ENCODE measurements around the gene CD226.

CD226 gene

DNA sequence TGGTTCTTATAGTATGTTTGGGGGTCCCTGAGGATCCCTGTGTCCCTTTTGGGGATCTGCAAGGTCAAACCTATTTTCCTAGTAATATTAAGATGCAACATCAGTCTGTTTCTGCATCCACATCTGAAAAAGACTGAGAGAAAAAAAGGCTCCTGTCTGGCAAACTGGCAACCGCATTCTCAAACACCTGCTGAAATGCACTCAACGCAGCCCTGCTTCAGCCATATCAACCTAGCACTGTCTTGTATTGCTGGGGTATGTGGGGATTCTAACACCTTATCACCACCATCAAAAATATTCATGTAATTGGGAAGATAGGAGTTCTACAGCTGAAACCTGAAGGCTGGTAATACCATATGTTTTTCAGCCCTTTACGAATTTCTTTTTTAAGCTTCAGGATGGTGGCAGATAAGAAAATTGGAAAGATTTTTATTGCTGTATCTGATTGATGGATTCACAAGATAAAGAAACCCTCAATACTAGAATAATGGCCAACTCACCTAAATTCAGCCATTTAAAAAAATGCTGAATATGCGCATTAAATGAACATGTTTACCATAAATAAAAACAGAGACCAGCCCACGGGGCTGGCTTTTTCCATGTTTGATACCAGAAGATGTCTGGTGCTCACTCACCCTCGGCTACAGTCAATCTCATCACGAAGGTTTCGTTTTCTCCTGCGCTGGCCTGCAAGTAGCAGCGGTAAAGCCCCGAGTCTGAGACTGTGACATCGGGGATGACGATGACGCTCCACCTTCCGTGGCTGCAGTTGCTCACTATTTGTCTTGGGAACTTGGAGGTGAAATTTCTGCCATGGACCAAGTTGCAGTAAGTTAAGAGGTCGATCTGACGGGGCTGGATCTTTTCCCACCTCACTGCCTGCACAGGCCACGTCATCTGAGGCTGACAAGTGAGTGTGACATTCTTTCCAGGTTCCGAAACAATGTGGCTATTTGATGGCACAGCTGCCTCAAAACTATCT lies 52.3 kb downstream of the CD226 start:
- DNase-seq = no peak
- H3K4me3 ChIP-seq (ENCODE audit: control insufficient read depth in 1 of 7, extremely low read depth in 1 of 7, insufficient read depth in 4 of 7, low read depth in 2 of 7, low read length in 6 of 7) = no peak overlapping the region
- no peaks in the 10 kb centered on the region for H3K9me3 ChIP-seq (ENCODE audit: control extremely low read depth in 1 of 5, control insufficient read depth in 4 of 5, insufficient read depth in 2 of 5, low read depth in 1 of 5, low read length in 4 of 5)
- H3K27me3 ChIP-seq (replicated peaks in 2 of 5; ENCODE audit: control insufficient read depth in 4 of 5, insufficient read depth in 5 of 5, low read length in 4 of 5) = no peaks in the 10 kb centered on the region
- peaks cover 0 to 21% (median 13%) of the 10 kb centered on the region in 4 experiments for H3K4me1 ChIP-seq (ENCODE audit: control extremely low read depth in 1 of 4, control insufficient read depth in 4 of 4, insufficient read depth in 4 of 4, low read length in 3 of 4)
- ChIA-PET POLR2A (no interaction called here), CTCF (no interaction called here)
- H3K27ac ChIP-seq (ENCODE audit: insufficient read depth in 1 of 2, low read depth in 1 of 2, low read length in 2 of 2, poor library complexity in 1 of 2, severe bottlenecking in 2 of 2) = no peak overlapping the region
- WGBS (ENCODE audit: insufficient coverage) = 98% methylated on average over 17 of the region's 19 CpGs
- H3K36me3 ChIP-seq (ENCODE audit: control insufficient read depth in 4 of 4, insufficient read depth in 4 of 4, low read length in 3 of 4) = no peaks in the 10 kb centered on the region

DNA sequence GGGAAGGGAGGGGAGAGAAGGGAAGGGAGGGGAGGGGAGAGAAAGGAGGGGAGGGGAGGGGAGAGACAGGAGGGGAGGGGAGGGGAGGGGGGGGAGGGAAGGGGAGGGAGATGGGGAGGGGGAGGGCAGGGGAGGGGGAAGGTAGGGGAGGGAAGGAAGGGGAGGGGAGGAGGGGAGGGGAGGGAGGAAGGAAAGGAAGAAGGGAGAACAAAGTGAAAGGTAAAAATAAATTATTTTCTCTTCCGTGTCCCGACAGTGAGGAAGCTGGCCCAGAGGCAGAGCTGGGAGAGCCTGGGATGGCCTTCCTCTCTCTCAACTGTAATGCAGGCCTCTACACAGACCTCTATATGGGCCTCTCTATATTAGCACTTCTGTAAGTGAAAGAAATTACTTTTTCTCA lies 53.2 kb downstream of the CD226 start:
- no peak overlapping the region for H3K27ac ChIP-seq (ENCODE audit: insufficient read depth in 1 of 2, low read depth in 1 of 2, low read length in 2 of 2, poor library complexity in 1 of 2, severe bottlenecking in 2 of 2)
- H3K27me3 ChIP-seq (replicated peaks in 2 of 5; ENCODE audit: control insufficient read depth in 4 of 5, insufficient read depth in 5 of 5, low read length in 4 of 5) = no peaks in the 10 kb centered on the region
- H3K9me3 ChIP-seq (ENCODE audit: control extremely low read depth in 1 of 5, control insufficient read depth in 4 of 5, insufficient read depth in 2 of 5, low read depth in 1 of 5, low read length in 4 of 5) = no peaks in the 10 kb centered on the region
- H3K4me1 ChIP-seq (ENCODE audit: control extremely low read depth in 1 of 4, control insufficient read depth in 4 of 4, insufficient read depth in 4 of 4, low read length in 3 of 4) = peaks cover 0 to 21% (median 13%) of the 10 kb centered on the region in 4 experiments
- no peak overlapping the region for H3K4me3 ChIP-seq (ENCODE audit: control insufficient read depth in 1 of 7, extremely low read depth in 1 of 7, insufficient read depth in 4 of 7, low read depth in 2 of 7, low read length in 6 of 7)
- POLR2A ChIA-PET = no interaction called here
- CTCF ChIA-PET = no interaction called here
- DNase-seq = no peak
- no peaks in the 10 kb centered on the region for H3K36me3 ChIP-seq (ENCODE audit: control insufficient read depth in 4 of 4, insufficient read depth in 4 of 4, low read length in 3 of 4)
- WGBS (ENCODE audit: insufficient coverage) = 67% methylated on average over 1 of the region's 2 CpGs

DNA sequence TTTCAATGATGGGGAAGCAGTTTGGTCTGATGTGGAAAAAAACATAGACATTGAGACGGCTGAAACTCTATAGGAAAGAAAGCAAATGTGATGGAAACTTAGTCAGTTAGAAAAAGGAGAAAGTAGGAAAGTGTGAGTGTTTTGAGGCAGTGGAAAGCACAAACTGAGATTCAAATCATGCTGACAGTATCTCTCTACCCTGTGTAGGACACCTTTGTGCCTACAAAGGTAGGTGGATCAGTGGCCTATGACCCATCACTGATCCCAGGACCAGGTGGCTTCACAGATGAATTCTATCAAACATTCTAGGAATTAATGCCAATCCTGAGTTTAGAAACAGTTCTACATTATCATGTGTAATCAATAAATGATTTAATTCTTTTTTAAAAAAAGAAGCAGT lies 57.1 kb downstream of the CD226 start:
- no peak for DNase-seq
- H3K9me3 ChIP-seq (ENCODE audit: control extremely low read depth in 1 of 5, control insufficient read depth in 4 of 5, insufficient read depth in 2 of 5, low read depth in 1 of 5, low read length in 4 of 5) = no peaks in the 10 kb centered on the region
- H3K36me3 ChIP-seq (ENCODE audit: control insufficient read depth in 4 of 4, insufficient read depth in 4 of 4, low read length in 3 of 4) = no peaks in the 10 kb centered on the region
- H3K4me1 ChIP-seq (ENCODE audit: control extremely low read depth in 1 of 4, control insufficient read depth in 4 of 4, insufficient read depth in 4 of 4, low read length in 3 of 4) = no peaks in the 10 kb centered on the region
- CTCF ChIA-PET = no interaction called here
- no peak overlapping the region for H3K27ac ChIP-seq (ENCODE audit: insufficient read depth in 1 of 2, low read depth in 1 of 2, low read length in 2 of 2, poor library complexity in 1 of 2, severe bottlenecking in 2 of 2)
- no peak overlapping the region for H3K4me3 ChIP-seq (ENCODE audit: control insufficient read depth in 1 of 7, extremely low read depth in 1 of 7, insufficient read depth in 4 of 7, low read depth in 2 of 7, low read length in 6 of 7)
- POLR2A ChIA-PET = no interaction called here
- 100% methylated on average over 1 of the region's 1 CpG for WGBS (ENCODE audit: insufficient coverage)
- H3K27me3 ChIP-seq (replicated peaks in 2 of 5; ENCODE audit: control insufficient read depth in 4 of 5, insufficient read depth in 5 of 5, low read length in 4 of 5) = no peaks in the 10 kb centered on the region

DNA sequence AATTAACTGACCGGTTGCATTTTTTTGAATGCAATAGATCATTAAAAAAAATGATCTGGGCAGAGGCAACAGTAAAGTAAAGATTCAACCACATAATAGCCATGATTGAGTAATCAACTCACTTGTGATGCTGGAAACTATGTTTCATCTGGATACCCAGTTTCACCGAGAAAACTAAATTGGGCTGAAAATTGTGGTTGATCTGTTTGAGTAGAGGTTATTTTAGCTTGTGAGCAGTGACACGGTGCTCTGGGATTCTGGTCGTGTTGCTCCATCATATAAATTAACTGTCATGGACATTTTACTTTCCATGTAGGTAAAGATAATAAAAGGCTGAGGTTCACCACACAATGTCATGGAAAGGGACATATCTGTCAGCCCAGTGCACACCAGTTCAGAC lies 58.7 kb downstream of the CD226 start:
- 100% methylated on average over 1 of the region's 4 CpGs for WGBS (ENCODE audit: insufficient coverage)
- Histone ChIP-seq H3K4me3 (ENCODE audit: control insufficient read depth in 1 of 7, extremely low read depth in 1 of 7, insufficient read depth in 4 of 7, low read depth in 2 of 7, low read length in 6 of 7) (no peak overlapping the region), H3K4me1 (ENCODE audit: control extremely low read depth in 1 of 4, control insufficient read depth in 4 of 4, insufficient read depth in 4 of 4, low read length in 3 of 4) (no peaks in the 10 kb centered on the region), H3K36me3 (ENCODE audit: control insufficient read depth in 4 of 4, insufficient read depth in 4 of 4, low read length in 3 of 4) (no peaks in the 10 kb centered on the region), H3K27me3 (replicated peaks in 2 of 5; ENCODE audit: control insufficient read depth in 4 of 5, insufficient read depth in 5 of 5, low read length in 4 of 5) (no peaks in the 10 kb centered on the region), H3K27ac (ENCODE audit: insufficient read depth in 1 of 2, low read depth in 1 of 2, low read length in 2 of 2, poor library complexity in 1 of 2, severe bottlenecking in 2 of 2) (no peak overlapping the region), H3K9me3 (ENCODE audit: control extremely low read depth in 1 of 5, control insufficient read depth in 4 of 5, insufficient read depth in 2 of 5, low read depth in 1 of 5, low read length in 4 of 5) (no peaks in the 10 kb centered on the region)
- ChIA-PET CTCF (no interaction called here), POLR2A (no interaction called here)
- no peak for DNase-seq

DNA sequence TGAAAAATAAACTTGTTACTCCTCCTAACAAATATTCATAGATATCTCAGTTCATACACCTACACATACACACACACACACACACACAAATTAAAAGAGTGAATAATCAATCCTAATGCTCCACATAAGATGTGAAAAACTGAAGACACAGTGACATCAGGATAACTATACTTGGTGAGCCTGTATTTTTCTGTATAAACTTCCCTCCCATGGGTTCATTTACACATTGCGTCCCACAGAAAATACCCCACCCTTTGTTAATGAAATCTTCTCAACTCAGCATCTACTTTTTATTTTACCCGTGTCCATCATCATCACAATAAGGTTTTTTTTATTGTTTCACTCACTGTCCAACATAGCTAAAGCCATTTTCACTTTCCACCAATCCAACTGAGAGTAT lies 60.4 kb downstream of the CD226 start:
- H3K9me3 ChIP-seq (ENCODE audit: control extremely low read depth in 1 of 5, control insufficient read depth in 4 of 5, insufficient read depth in 2 of 5, low read depth in 1 of 5, low read length in 4 of 5) = no peaks in the 10 kb centered on the region
- no peak overlapping the region for H3K4me3 ChIP-seq (ENCODE audit: control insufficient read depth in 1 of 7, extremely low read depth in 1 of 7, insufficient read depth in 4 of 7, low read depth in 2 of 7, low read length in 6 of 7)
- H3K27me3 ChIP-seq (replicated peaks in 2 of 5; ENCODE audit: control insufficient read depth in 4 of 5, insufficient read depth in 5 of 5, low read length in 4 of 5) = no peaks in the 10 kb centered on the region
- DNase-seq = no peak
- 100% methylated on average over 2 of the region's 2 CpGs for WGBS (ENCODE audit: insufficient coverage)
- H3K36me3 ChIP-seq (ENCODE audit: control insufficient read depth in 4 of 4, insufficient read depth in 4 of 4, low read length in 3 of 4) = no peaks in the 10 kb centered on the region
- H3K27ac ChIP-seq (ENCODE audit: insufficient read depth in 1 of 2, low read depth in 1 of 2, low read length in 2 of 2, poor library complexity in 1 of 2, severe bottlenecking in 2 of 2) = no peak overlapping the region
- no peaks in the 10 kb centered on the region for H3K4me1 ChIP-seq (ENCODE audit: control extremely low read depth in 1 of 4, control insufficient read depth in 4 of 4, insufficient read depth in 4 of 4, low read length in 3 of 4)
- ChIA-PET CTCF (no interaction called here), POLR2A (no interaction called here)

DNA sequence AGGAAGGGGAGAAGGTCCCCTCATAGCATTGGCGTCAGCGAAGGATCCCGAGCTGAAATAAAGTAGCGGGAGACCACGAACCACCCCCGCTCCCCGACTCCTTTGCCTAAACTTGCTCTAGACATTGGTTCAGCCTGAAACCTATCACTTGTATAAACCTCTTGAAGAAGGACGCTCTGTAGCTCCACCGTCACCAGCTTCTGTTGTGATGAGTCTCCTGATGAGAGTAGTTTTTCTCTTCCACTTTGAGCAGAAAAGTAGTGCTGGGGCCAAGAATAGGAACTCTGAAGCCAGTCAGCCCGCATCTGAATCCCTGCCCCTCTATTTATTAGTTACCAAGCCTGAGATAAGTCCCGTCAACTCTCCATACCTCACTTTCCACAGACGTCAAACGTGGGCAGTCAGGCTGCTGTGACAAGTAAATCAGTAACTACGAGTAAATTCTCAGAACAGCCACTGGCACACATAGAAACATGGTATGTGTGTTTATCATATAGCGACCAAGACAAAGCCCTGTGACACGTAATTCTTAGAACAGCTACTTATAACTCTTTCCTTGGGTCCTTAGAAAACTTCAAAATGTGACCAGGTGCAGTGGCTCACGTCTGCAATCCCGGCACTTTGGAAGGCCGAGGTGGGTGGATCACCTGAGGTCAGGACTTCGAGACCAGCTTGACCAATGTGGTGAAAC lies 61.7 kb downstream of the CD226 start:
- POLR2A ChIA-PET = no interaction called here
- Histone ChIP-seq H3K27me3 (replicated peaks in 2 of 5; ENCODE audit: control insufficient read depth in 4 of 5, insufficient read depth in 5 of 5, low read length in 4 of 5) (no peaks in the 10 kb centered on the region), H3K9me3 (ENCODE audit: control extremely low read depth in 1 of 5, control insufficient read depth in 4 of 5, insufficient read depth in 2 of 5, low read depth in 1 of 5, low read length in 4 of 5) (no peaks in the 10 kb centered on the region), H3K4me3 (ENCODE audit: control insufficient read depth in 1 of 7, extremely low read depth in 1 of 7, insufficient read depth in 4 of 7, low read depth in 2 of 7, low read length in 6 of 7) (no peak overlapping the region), H3K36me3 (ENCODE audit: control insufficient read depth in 4 of 4, insufficient read depth in 4 of 4, low read length in 3 of 4) (no peaks in the 10 kb centered on the region), H3K4me1 (ENCODE audit: control extremely low read depth in 1 of 4, control insufficient read depth in 4 of 4, insufficient read depth in 4 of 4, low read length in 3 of 4) (no peaks in the 10 kb centered on the region), H3K27ac (ENCODE audit: insufficient read depth in 1 of 2, low read depth in 1 of 2, low read length in 2 of 2, poor library complexity in 1 of 2, severe bottlenecking in 2 of 2) (no peak overlapping the region)
- CTCF ChIA-PET = no interaction called here
- WGBS (ENCODE audit: insufficient coverage) = 97% methylated on average over 17 of the region's 20 CpGs
- no peak for DNase-seq

DNA sequence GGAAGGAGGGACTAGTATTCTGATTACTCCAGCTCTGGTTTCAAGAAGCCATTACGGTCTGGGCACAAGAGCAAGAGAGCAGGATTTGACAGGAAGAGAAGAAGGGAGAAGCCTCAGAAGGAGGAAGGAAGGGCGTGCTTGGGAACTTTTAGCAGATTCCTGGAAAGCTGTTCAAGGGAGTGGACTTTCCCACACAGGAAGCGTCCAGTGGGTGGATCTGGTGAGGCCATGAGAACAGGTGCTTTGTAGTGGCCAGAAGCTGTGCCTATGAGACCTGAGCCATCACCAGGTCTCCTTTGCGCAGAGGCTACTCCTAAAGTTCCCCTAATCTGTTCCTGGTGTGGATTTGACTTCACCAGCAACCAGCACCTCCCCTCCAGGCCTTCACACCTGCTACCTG lies 62.3 kb downstream of the CD226 start:
- 92% methylated on average over 4 of the region's 4 CpGs for WGBS (ENCODE audit: insufficient coverage)
- H3K27ac ChIP-seq (ENCODE audit: insufficient read depth in 1 of 2, low read depth in 1 of 2, low read length in 2 of 2, poor library complexity in 1 of 2, severe bottlenecking in 2 of 2) = no peak overlapping the region
- no peak for DNase-seq
- POLR2A ChIA-PET = no interaction called here
- CTCF ChIA-PET = no interaction called here
- no peaks in the 10 kb centered on the region for H3K9me3 ChIP-seq (ENCODE audit: control extremely low read depth in 1 of 5, control insufficient read depth in 4 of 5, insufficient read depth in 2 of 5, low read depth in 1 of 5, low read length in 4 of 5)
- H3K4me1 ChIP-seq (ENCODE audit: control extremely low read depth in 1 of 4, control insufficient read depth in 4 of 4, insufficient read depth in 4 of 4, low read length in 3 of 4) = no peaks in the 10 kb centered on the region
- H3K27me3 ChIP-seq (replicated peaks in 2 of 5; ENCODE audit: control insufficient read depth in 4 of 5, insufficient read depth in 5 of 5, low read length in 4 of 5) = no peaks in the 10 kb centered on the region
- no peak overlapping the region for H3K4me3 ChIP-seq (ENCODE audit: control insufficient read depth in 1 of 7, extremely low read depth in 1 of 7, insufficient read depth in 4 of 7, low read depth in 2 of 7, low read length in 6 of 7)
- H3K36me3 ChIP-seq (ENCODE audit: control insufficient read depth in 4 of 4, insufficient read depth in 4 of 4, low read length in 3 of 4) = no peaks in the 10 kb centered on the region
